K562 (cell line): ENCODE results near the gene GEN1. TPM values are rescaled to one million over a fixed set of nuclear protein-coding genes. Genes with fewer than 3 reads are reported as not detected.

Experiments used
- E2F3 ChIP-seq: fragments of 250-450 bp; sonication (Bioruptor Pico); IDR thresholded peaks from 2 replicates; pipeline ENCODE4 v1.4.0; 2020; ENCODE audit warnings: mild to moderate bottlenecking
- EHMT2 ChIP-seq: fragments of 450-650 bp; IDR thresholded peaks from 2 replicates; pipeline ENCODE4 v1.6.1; 2018; ENCODE audit warnings: antibody characterized with exemption
- ESRRA ChIP-seq: fragments of 450-650 bp; IDR thresholded peaks from 2 replicates; pipeline ENCODE4 v1.6.1; 2014; ENCODE audit warnings: low read depth, mild to moderate bottlenecking, moderate library complexity, borderline replicate concordance
- GABPB2 ChIP-seq: fragments of 250-450 bp; sonication (Bioruptor Pico); conservative IDR thresholded peaks from 2 replicates; pipeline ENCODE4 v1.5.1; 2021; ENCODE audit warnings: mild to moderate bottlenecking
- HNRNPH1 ChIP-seq: fragments of 200-400 bp; formaldehyde crosslinking; optimal IDR thresholded peaks from 2 replicates; pipeline ENCODE3; 2017; ENCODE audit warnings: low read depth, mild to moderate bottlenecking, low read length, moderate library complexity
- HOXB6 ChIP-seq: fragments of 250-450 bp; sonication (Bioruptor Pico); IDR thresholded peaks from 2 replicates; pipeline ENCODE4 v1.5.1; 2022; ENCODE audit warnings: mild to moderate bottlenecking, borderline replicate concordance
- JUND ChIP-seq, 2 experiments: IDR thresholded peaks; 2 replicates in 1 of 2; 3 replicates in 1 of 2; pipeline ENCODE4 v1.6.1; 2011; ENCODE audit warnings: borderline replicate concordance in 2 of 2, low read depth in 2 of 2, low read length in 2 of 2, improper control_type of control experiment in 1 of 2, missing biosample characterization in 1 of 2, missing genetic modification characterization in 1 of 2, missing genetic modification reagents in 1 of 2
- KDM5B ChIP-seq: fragments of 200-600 bp; sonication (generic); IDR thresholded peaks from 2 replicates; pipeline ENCODE4 v1.6.1; 2012; ENCODE audit warnings: low read depth, mild to moderate bottlenecking, moderate library complexity, low read length, control low read depth, inconsistent platforms; ENCODE audit not compliant: insufficient replicate concordance
- ZEB2 ChIP-seq: fragments of 450-650 bp; IDR thresholded peaks from 2 replicates; pipeline ENCODE4 v1.6.1; 2016
- ZNF146 ChIP-seq: IDR thresholded peaks from one replicate; pipeline ENCODE4 v1.6.1; 2018; ENCODE audit warnings: missing compliant biosample characterization; ENCODE audit not compliant: unreplicated experiment
- polyA plus RNA-seq, 8 experiments: library from polyadenylated mRNA; depleted of rRNA in 4 of 8; stranded (reverse) in 5 of 8; unstranded in 3 of 8; fragments of >200 nt; fragmentation: Nextera tagmentation in 2 of 8; fragmentation: Illumina TruSeq in 1 of 8; extraction: Ambion mirVana in 2 of 8; extraction: Trizol in 1 of 8; gene quantifications; 2 replicates each; pipeline versions ENCODE4 v1.2.1 to v1.2.3, GENCODE V29; 2011 to 2014; ENCODE audit warnings: inconsistent platforms in 1 of 8, missing spikeins in 1 of 8
- total RNA-seq, 7 experiments: library from RNA; depleted of rRNA in 6 of 7; stranded (reverse); fragments of >200 nt in 6 of 7; fragmentation: Illumina TruSeq in 2 of 7; extraction: Trizol in 2 of 7; gene quantifications; 2 replicates each; pipeline versions ENCODE4 v1.2.1 to v1.2.3, GENCODE V29; 2011 to 2021; ENCODE audit warnings: low replicate concordance in 1 of 7
- TF ChIP-seq, protein P1 (sequence below): fragments of 450-650 bp; formaldehyde crosslinking; IDR thresholded peaks from 2 replicates; pipeline ENCODE4 v1.4.0; 2020; ENCODE audit warnings: mild to moderate bottlenecking, mixed read lengths
- TF ChIP-seq, protein P2 (sequence below), 2 experiments: fragments of 450-650 bp in 1 of 2; sonication (generic) in 1 of 2; formaldehyde crosslinking in 1 of 2; IDR thresholded peaks; 2 replicates each; pipeline versions ENCODE4 v1.7.1 to v1.9.0; 2016 to 2022; ENCODE audit warnings: inconsistent platforms in 1 of 2, mild to moderate bottlenecking in 1 of 2, missing genetic modification reagents in 1 of 2
- TF ChIP-seq, protein P3 (sequence below): fragments of 250-450 bp; sonication (Bioruptor Pico); IDR thresholded peaks from 2 replicates; pipeline ENCODE4 v1.9.0; 2021; ENCODE audit warnings: mild to moderate bottlenecking, inconsistent platforms

The GEN1 gene
- total and polyA plus RNA-seq, 9 of the 15 experiments (the other 6 are each of a cell fraction or from before 2014, with no cell fraction given): 8.6 to 39.7 (median 24.5) TPM

DNA sequence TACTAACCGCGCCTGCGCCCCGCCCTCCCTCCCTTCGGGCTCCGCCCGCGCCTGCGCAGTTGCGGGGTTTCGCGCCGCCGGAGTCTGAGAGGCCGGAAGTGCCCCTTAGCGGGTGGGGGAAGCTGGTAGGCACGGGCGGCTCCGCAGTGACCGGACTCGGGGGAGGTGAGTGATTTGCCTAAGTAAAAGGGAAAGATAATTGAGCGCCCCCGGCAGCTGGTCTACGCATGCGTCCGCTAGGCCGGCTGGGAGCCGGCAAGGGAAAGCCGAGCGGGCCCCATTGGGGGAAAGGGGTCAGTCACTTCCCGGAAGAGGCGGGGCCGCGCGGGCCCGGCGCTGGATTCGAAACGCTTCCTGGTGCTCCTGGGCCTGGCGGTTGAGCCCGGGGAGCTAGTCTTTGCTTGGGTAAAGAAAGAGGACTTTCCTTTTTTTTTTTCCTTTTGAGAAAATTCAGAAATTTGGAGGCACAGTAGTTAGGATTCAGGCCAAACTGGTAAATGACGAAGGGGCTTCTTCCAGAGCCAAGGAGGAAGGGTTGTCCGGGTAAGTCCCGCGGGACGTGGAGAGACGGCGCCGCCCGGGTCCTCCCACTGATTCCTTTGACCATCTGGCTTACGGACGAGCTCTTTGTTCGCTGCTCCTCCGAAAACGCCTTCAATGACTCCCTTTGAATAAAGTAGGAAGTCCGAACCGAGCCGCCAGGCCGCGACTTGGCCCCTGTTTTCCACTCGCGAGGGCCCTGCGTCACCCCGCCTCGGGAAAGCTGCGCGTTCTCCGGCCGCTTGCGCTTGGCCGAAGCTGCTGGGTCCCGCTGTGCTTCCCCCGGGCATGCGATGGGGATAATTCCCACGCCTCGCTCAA is at the start of gene GEN1, which contains the start of gene SMC6 (continued):
- TF ChIP-seq, protein P1, sequence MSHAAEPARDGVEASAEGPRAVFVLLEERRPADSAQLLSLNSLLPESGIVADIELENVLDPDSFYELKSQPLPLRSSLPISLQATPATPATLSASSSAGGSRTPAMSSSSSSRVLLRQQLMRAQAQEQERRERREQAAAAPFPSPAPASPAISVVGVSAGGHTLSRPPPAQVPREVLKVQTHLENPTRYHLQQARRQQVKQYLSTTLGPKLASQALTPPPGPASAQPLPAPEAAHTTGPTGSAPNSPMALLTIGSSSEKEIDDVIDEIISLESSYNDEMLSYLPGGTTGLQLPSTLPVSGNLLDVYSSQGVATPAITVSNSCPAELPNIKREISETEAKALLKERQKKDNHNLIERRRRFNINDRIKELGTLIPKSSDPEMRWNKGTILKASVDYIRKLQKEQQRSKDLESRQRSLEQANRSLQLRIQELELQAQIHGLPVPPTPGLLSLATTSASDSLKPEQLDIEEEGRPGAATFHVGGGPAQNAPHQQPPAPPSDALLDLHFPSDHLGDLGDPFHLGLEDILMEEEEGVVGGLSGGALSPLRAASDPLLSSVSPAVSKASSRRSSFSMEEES (CRISPR knock-in tag): no peak
- peak; percentile 62 for TF ChIP-seq KDM5B
- TF ChIP-seq ZEB2: no peak
- TF ChIP-seq JUND (IDR thresholded peaks at IDR 0.05; ENCODE audit: borderline replicate concordance, low read depth, low read length): 0 out of 2 replicates have a peak, but pooled peaks have one; percentile 4
- no peak for TF ChIP-seq JUND (tag; IDR thresholded peaks at IDR 0.05; ENCODE audit: borderline replicate concordance, low read depth, low read length)
- TF ChIP-seq E2F3 (CRISPR knock-in tag): no peak
- TF ChIP-seq HOXB6 (CRISPR knock-in tag): no peak
- TF ChIP-seq, protein P2, sequence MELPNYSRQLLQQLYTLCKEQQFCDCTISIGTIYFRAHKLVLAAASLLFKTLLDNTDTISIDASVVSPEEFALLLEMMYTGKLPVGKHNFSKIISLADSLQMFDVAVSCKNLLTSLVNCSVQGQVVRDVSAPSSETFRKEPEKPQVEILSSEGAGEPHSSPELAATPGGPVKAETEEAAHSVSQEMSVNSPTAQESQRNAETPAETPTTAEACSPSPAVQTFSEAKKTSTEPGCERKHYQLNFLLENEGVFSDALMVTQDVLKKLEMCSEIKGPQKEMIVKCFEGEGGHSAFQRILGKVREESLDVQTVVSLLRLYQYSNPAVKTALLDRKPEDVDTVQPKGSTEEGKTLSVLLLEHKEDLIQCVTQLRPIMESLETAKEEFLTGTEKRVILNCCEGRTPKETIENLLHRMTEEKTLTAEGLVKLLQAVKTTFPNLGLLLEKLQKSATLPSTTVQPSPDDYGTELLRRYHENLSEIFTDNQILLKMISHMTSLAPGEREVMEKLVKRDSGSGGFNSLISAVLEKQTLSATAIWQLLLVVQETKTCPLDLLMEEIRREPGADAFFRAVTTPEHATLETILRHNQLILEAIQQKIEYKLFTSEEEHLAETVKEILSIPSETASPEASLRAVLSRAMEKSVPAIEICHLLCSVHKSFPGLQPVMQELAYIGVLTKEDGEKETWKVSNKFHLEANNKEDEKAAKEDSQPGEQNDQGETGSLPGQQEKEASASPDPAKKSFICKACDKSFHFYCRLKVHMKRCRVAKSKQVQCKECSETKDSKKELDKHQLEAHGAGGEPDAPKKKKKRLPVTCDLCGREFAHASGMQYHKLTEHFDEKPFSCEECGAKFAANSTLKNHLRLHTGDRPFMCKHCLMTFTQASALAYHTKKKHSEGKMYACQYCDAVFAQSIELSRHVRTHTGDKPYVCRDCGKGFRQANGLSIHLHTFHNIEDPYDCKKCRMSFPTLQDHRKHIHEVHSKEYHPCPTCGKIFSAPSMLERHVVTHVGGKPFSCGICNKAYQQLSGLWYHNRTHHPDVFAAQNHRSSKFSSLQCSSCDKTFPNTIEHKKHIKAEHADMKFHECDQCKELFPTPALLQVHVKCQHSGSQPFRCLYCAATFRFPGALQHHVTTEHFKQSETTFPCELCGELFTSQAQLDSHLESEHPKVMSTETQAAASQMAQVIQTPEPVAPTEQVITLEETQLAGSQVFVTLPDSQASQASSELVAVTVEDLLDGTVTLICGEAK (IDR thresholded peaks at IDR 0.05): peak; percentile 91
- TF ChIP-seq, protein P2 (CRISPR knock-in tag; IDR thresholded peaks at IDR 0.05): no peak
- TF ChIP-seq ESRRA: no peak
- no peak for TF ChIP-seq ZNF146 (CRISPR knock-in tag)
- no peak for TF ChIP-seq EHMT2
- TF ChIP-seq, protein P3, sequence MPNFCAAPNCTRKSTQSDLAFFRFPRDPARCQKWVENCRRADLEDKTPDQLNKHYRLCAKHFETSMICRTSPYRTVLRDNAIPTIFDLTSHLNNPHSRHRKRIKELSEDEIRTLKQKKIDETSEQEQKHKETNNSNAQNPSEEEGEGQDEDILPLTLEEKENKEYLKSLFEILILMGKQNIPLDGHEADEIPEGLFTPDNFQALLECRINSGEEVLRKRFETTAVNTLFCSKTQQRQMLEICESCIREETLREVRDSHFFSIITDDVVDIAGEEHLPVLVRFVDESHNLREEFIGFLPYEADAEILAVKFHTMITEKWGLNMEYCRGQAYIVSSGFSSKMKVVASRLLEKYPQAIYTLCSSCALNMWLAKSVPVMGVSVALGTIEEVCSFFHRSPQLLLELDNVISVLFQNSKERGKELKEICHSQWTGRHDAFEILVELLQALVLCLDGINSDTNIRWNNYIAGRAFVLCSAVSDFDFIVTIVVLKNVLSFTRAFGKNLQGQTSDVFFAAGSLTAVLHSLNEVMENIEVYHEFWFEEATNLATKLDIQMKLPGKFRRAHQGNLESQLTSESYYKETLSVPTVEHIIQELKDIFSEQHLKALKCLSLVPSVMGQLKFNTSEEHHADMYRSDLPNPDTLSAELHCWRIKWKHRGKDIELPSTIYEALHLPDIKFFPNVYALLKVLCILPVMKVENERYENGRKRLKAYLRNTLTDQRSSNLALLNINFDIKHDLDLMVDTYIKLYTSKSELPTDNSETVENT (CRISPR knock-in tag): no peak
- no peak for TF ChIP-seq GABPB2 (CRISPR knock-in tag)
- no peak for TF ChIP-seq HNRNPH1
